Measurements from ENCODE around the gene CAMTA1.

DNA sequence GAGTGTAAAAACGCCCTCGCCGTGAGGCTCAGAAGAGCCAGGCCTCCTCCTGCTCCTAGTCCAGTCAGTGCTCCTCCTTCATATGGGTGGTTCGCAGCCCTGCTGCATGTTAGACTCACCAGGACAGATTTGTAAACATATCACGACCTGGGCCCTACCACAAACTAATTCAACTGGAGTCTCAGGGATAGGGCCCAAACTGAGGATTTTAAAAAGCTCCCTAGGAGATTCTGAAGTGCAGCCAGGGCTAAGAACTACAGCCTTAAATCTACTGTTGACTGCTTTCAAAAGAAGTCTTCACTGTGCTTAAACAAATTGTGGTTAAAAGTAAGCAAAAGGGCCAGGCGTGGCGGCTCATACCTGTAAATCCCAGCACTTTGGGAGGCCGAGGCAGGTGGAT is 57.0 kb downstream of the CAMTA1 start:
- TF ChIP-seq EP300 (IDR thresholded peaks at IDR 0.05) (no peak), POLR2AphosphoS5 (IDR thresholded peaks at IDR 0.05) (no peak)

Data from stomach (tissue), 4 donors.